Liver (tissue), 3 donors: ENCODE measurements around the gene C16orf78.

Source experiments
- ATF3 ChIP-seq: IDR thresholded peaks from 2 replicates; pipeline ENCODE4 v1.6.1; 2016; ENCODE audit warnings: antibody characterized with exemption
- CTCF ChIP-seq: fragments of 150-350 bp; IDR thresholded peaks from 2 replicates; pipeline ENCODE4 v1.5.1; 2017; ENCODE audit warnings: improper control_type of control experiment, low read depth, low read length; ENCODE audit not compliant: missing input control
- FOXA1 ChIP-seq: IDR thresholded peaks from 2 replicates; pipeline ENCODE4 v1.6.1; 2016; ENCODE audit warnings: antibody characterized with exemption
- GABPA ChIP-seq, 2 donors: IDR thresholded peaks in 1 of 2; conservative IDR thresholded peaks in 1 of 2; 2 replicates each; pipeline ENCODE4 v1.6.1; 2016; ENCODE audit warnings: antibody characterized with exemption in 2 of 2, mild to moderate bottlenecking in 1 of 2, moderate library complexity in 1 of 2
- JUND ChIP-seq, 2 donors: IDR thresholded peaks; 2 replicates each; pipeline ENCODE4 v1.6.1; 2016; ENCODE audit warnings: antibody characterized with exemption in 2 of 2
- RAD21 ChIP-seq, 2 donors: IDR thresholded peaks; 2 replicates each; pipeline ENCODE4 v1.6.1; 2016; ENCODE audit warnings: antibody characterized with exemption in 2 of 2, mild to moderate bottlenecking in 2 of 2
- REST ChIP-seq: IDR thresholded peaks from 2 replicates; pipeline ENCODE4 v1.6.1; 2016; ENCODE audit warnings: antibody characterized with exemption, mild to moderate bottlenecking
- RXRA ChIP-seq, 2 donors: IDR thresholded peaks; 2 replicates each; pipeline ENCODE4 v1.6.1; 2017 to 2018; ENCODE audit warnings: antibody characterized with exemption in 2 of 2, mild to moderate bottlenecking in 1 of 2
- SP1 ChIP-seq: IDR thresholded peaks from 2 replicates; pipeline ENCODE4 v1.6.1; 2018; ENCODE audit warnings: antibody characterized with exemption, mild to moderate bottlenecking
- TAF1 ChIP-seq: conservative IDR thresholded peaks from 2 replicates; pipeline ENCODE4 v1.6.1; 2016; ENCODE audit warnings: antibody characterized with exemption, mild to moderate bottlenecking
- YY1 ChIP-seq: IDR thresholded peaks from 2 replicates; pipeline ENCODE4 v1.6.1; 2016; ENCODE audit warnings: antibody characterized with exemption, mild to moderate bottlenecking
- TF ChIP-seq, protein P1 (sequence below): IDR thresholded peaks from 2 replicates; pipeline ENCODE4 v1.6.1; 2016; ENCODE audit warnings: antibody characterized with exemption
- TF ChIP-seq, protein P2 (sequence below): IDR thresholded peaks from 2 replicates; pipeline ENCODE4 v1.6.1; 2016; ENCODE audit warnings: antibody characterized with exemption
- donor health status: healthy.
- donor health status: healthy.

DNA sequence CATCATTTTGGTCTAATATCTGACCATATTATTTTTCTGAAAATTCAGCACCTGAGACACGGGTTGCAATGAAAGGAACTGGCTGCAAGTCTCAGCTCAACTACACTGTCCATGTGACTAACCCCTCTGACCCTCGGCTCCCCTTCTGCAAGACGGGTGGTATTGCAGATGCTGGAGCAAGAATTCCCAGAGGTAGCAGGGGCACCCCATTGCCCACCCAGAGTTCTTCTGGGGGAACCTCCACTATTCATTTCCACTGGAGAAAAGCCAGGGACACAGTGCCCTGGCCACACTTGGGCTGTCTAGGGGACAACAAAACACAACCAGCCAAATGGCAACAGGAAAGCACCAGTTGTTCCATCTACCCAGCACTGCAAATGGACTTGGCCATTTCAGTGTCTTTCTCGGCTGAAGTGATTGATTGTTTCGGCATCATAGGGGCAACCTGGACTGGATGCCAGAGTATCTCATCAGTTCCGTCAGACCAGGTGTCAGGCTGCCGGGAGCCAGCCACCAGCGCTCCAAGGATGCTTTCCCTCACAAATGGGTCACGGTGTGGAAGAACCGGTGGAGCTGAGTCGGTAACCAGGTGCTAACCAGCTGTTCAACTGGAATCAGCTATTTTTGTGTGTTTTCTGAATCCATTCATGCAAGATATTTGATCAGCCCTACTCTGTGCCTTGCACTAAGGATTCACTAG lies 58.1 kb downstream of the C16orf78 start:
- TF ChIP-seq REST (no peak), CTCF (no peak), TAF1 (no peak), JUND (IDR thresholded peaks at IDR 0.05) (no peak), RAD21 (IDR thresholded peaks at IDR 0.05) (no peak), YY1 (no peak), GABPA (IDR thresholded peaks at IDR 0.05 in 1 of 2, conservative IDR thresholded peaks at IDR 0.05 in 1 of 2) (no peak), SP1 (no peak), FOXA1 (no peak), ATF3 (no peak), RXRA (IDR thresholded peaks at IDR 0.05) (no peak)
- TF ChIP-seq, protein P1, sequence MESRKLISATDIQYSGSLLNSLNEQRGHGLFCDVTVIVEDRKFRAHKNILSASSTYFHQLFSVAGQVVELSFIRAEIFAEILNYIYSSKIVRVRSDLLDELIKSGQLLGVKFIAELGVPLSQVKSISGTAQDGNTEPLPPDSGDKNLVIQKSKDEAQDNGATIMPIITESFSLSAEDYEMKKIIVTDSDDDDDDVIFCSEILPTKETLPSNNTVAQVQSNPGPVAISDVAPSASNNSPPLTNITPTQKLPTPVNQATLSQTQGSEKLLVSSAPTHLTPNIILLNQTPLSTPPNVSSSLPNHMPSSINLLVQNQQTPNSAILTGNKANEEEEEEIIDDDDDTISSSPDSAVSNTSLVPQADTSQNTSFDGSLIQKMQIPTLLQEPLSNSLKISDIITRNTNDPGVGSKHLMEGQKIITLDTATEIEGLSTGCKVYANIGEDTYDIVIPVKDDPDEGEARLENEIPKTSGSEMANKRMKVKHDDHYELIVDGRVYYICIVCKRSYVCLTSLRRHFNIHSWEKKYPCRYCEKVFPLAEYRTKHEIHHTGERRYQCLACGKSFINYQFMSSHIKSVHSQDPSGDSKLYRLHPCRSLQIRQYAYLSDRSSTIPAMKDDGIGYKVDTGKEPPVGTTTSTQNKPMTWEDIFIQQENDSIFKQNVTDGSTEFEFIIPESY = no peak
- TF ChIP-seq, protein P2, sequence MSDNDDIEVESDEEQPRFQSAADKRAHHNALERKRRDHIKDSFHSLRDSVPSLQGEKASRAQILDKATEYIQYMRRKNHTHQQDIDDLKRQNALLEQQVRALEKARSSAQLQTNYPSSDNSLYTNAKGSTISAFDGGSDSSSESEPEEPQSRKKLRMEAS = no peak
